ENCODE measurements around the gene FRMD8. TPM values are rescaled to one million over a fixed set of nuclear protein-coding genes. Genes with fewer than 3 reads are reported as not detected.

Gene FRMD8
- total RNA-seq, 1 donor from 2014 or later: 70.6 TPM

GRCh38 chr11:65419772-65420481 is 33.5 kb downstream of the FRMD8 start:
- intact Hi-C loops (cut with micrococcal nuclease): loop anchor here (1.0 kb wide), 2 partner anchors 11 to 77 kb away; no protein-coding TSS in a partner anchor
- TF ChIP-seq CTCF (IDR thresholded peaks at IDR 0.05): no peak
- Mint-ChIP-seq H3K4me3 (peak overlapping the region; percentile 75), H3K27ac (peak overlapping the region; percentile 100), H3K4me1 (peaks cover 74% of the 10 kb centered on the region), H3K27me3 (no peaks in the 10 kb centered on the region), H3K9me3 (no peaks in the 10 kb centered on the region), H3K36me3 (ENCODE audit: low read depth) (peaks cover 24% of the 10 kb centered on the region)
- DNase-seq (peak; percentile 36), ATAC-seq (ENCODE audit: low read depth) (no peak)
- ChIA-PET CTCF (interaction anchor here (1.1 to 12.8 kb wide), 4 partner anchors 11 to 84 kb away, joined by 3 to 289 read pairs (median 7); partner anchors contain the start of gene MALAT1), POLR2A (interaction anchor here (0.6 to 19.3 kb wide), 22 partner anchors 7 to 1210 kb away, joined by 3 to 3752 read pairs (median 8); partner anchors contain the start of genes FIBP, FRMD8, MALAT1 and NEAT1)

- intact Hi-C loops (cut with micrococcal nuclease): no loop called here
- Mint-ChIP-seq H3K27ac (peak overlapping the region; percentile 100), H3K4me1 (peaks cover 78% of the 10 kb centered on the region), H3K36me3 (ENCODE audit: low read depth) (peaks cover 30% of the 10 kb centered on the region), H3K9me3 (no peaks in the 10 kb centered on the region), H3K27me3 (no peaks in the 10 kb centered on the region), H3K4me3 (peak overlapping the region; percentile 100)
- POLR2A ChIA-PET: interaction anchor here (0.6 to 19.3 kb wide), 19 partner anchors 6 to 676 kb away, joined by 3 to 3752 read pairs (median 8); partner anchors contain the start of genes DPF2, FIBP, FRMD8 and MALAT1
- DNase-seq (no peak), ATAC-seq (ENCODE audit: low read depth) (no peak)
- CTCF ChIA-PET: interaction anchor here (1.8 to 12.8 kb wide), 3 partner anchors 12 to 84 kb away, joined by 7 to 289 read pairs (median 7); partner anchors contain the start of gene MALAT1
- TF ChIP-seq CTCF (IDR thresholded peaks at IDR 0.05): no peak
These were observed 34.1 kb downstream of the FRMD8 start for GRCh38 chr11:65420506-65420905.

- ATAC-seq (ENCODE audit: low read depth): peak; percentile 23
- POLR2A ChIA-PET: interaction anchor here (0.5 to 19.3 kb wide), 24 partner anchors 6 to 677 kb away, joined by 3 to 3752 read pairs (median 8); partner anchors contain the start of genes DPF2, FAU, FRMD8 and MALAT1
- Mint-ChIP-seq H3K9me3 (no peaks in the 10 kb centered on the region), H3K36me3 (ENCODE audit: low read depth) (peaks cover 37% of the 10 kb centered on the region), H3K4me1 (peaks cover 76% of the 10 kb centered on the region), H3K27me3 (no peaks in the 10 kb centered on the region), H3K27ac (peak overlapping the region; percentile 100), H3K4me3 (peak overlapping the region; percentile 100)
- TF ChIP-seq CTCF (IDR thresholded peaks at IDR 0.05): no peak
- intact Hi-C loops (cut with micrococcal nuclease): no loop called here
- peak; percentile 72 for DNase-seq
- CTCF ChIA-PET: interaction anchor here (1.8 to 12.8 kb wide), 3 partner anchors 11 to 83 kb away, joined by 7 to 289 read pairs (median 7); partner anchors contain the start of gene MALAT1
These were observed 34.7 kb downstream of the FRMD8 start for GRCh38 chr11:65420979-65421793.

- ChIA-PET POLR2A (interaction anchor here (0.5 to 19.3 kb wide), 37 partner anchors 4 to 677 kb away, joined by 3 to 3752 read pairs (median 7); partner anchors contain the start of genes DPF2, FAU, FRMD8 and MALAT1), CTCF (interaction anchor here (0.9 to 12.8 kb wide), 3 partner anchors 55 to 82 kb away, joined by 3 to 289 read pairs (median 7); partner anchors contain the start of gene MALAT1)
- peak; percentile 94 for DNase-seq
- no peak for TF ChIP-seq CTCF (IDR thresholded peaks at IDR 0.05)
- H3K4me3 Mint-ChIP-seq: peak overlapping the region; percentile 100
- H3K36me3 Mint-ChIP-seq (ENCODE audit: low read depth): peaks cover 44% of the 10 kb centered on the region
- intact Hi-C loops (cut with micrococcal nuclease): no loop called here
- H3K4me1 Mint-ChIP-seq: peaks cover 76% of the 10 kb centered on the region
- ATAC-seq (ENCODE audit: low read depth): peak; percentile 1
- peak overlapping the region; percentile 100 for H3K27ac Mint-ChIP-seq
- no peaks in the 10 kb centered on the region for H3K9me3 Mint-ChIP-seq
- H3K27me3 Mint-ChIP-seq: no peaks in the 10 kb centered on the region
These were observed 35.6 kb downstream of the FRMD8 start for GRCh38 chr11:65421794-65422632.
